Kidney (tissue), 14 donors: ENCODE results near the gene MGAT4D. TPM values are rescaled to one million over a fixed set of nuclear protein-coding genes. Genes with fewer than 3 reads are reported as not detected.
A peak's percentile ranks its signal among the peaks of the same experiment; 100 is the strongest.
"Not testable (repeated sequence)": the region's sequence is repeated elsewhere in the genome, so short reads cannot be mapped to it uniquely, and the experiment has no call there.

Experiments
- DNase-seq, 5 donors: peaks; one replicate each; pipeline ENCODE4 v3.0.0-alpha.2; 2013 to 2020
- FAIRE-seq: peaks from 2 replicates; lab custom pipeline; 2012; peaks lifted over from hg19 to GRCh38; lab: Jason Lieb, UNC
- H3K27ac ChIP-seq, 2 donors: one replicate each; pipeline ENCODE4 v1.7.0; 2013; ENCODE audit warnings: low read depth in 2 of 2, low read length in 2 of 2, inconsistent platforms in 1 of 2
- H3K27me3 ChIP-seq: one replicate; pipeline ENCODE4 v1.7.1; 2013; ENCODE audit warnings: low read length, inconsistent platforms; ENCODE audit not compliant: control insufficient read depth, insufficient read depth
- H3K36me3 ChIP-seq, 3 donors: one replicate each; pipeline versions ENCODE4 v1.7.0 to v1.7.1; 2013; ENCODE audit warnings: low read length in 3 of 3, control low read depth in 1 of 3, inconsistent platforms in 1 of 3; ENCODE audit not compliant: insufficient read depth in 3 of 3, control insufficient read depth in 2 of 3
- H3K4me1 ChIP-seq, 3 donors: one replicate each; pipeline versions ENCODE4 v1.7.0 to v1.7.1; 2013; ENCODE audit warnings: low read length in 3 of 3, inconsistent platforms in 1 of 3, low read depth in 1 of 3; ENCODE audit not compliant: control insufficient read depth in 2 of 3, insufficient read depth in 2 of 3
- H3K4me3 ChIP-seq, 3 donors: one replicate each; pipeline versions ENCODE4 v1.7.0 to v1.8.1; 2013; ENCODE audit warnings: low read length in 3 of 3, control low read depth in 1 of 3, inconsistent platforms in 1 of 3
- H3K9ac ChIP-seq, 3 donors: one replicate each; pipeline versions ENCODE4 v1.7.0 to v1.7.1; 2013; ENCODE audit warnings: low read length in 3 of 3, control low read depth in 1 of 3, inconsistent platforms in 1 of 3
- H3K9me3 ChIP-seq, 3 donors: one replicate each; pipeline versions ENCODE4 v1.7.0 to v1.7.1; 2013; ENCODE audit warnings: low read length in 3 of 3, control low read depth in 1 of 3, inconsistent platforms in 1 of 3; ENCODE audit not compliant: control insufficient read depth in 2 of 3, insufficient read depth in 1 of 3
- CTCF ChIP-seq: IDR thresholded peaks from 3 replicates; pipeline ENCODE4 v1.5.1; 2012; ENCODE audit warnings: mild to moderate bottlenecking, moderate library complexity, borderline replicate concordance; ENCODE audit not compliant: insufficient read depth; ENCODE audit errors: extremely low read depth
- intact Hi-C: fragments of 100-400 bp; cut with DNase I; formaldehyde crosslinking; loops from one replicate; pipeline ENCODE4 v1.11.1; 2022
- polyA plus RNA-seq: library from polyadenylated mRNA; stranded (reverse); fragments of 350-450 nt; fragmentation: Illumina TruSeq; extraction: RNeasy Lipid Tissue Mini Kit (QIAGEN cat#74804); gene quantifications from one replicate; pipeline ENCODE4 v1.2.3, GENCODE V29; 2014; ENCODE audit warnings: low read depth, low replicate concordance; ENCODE audit not compliant: insufficient read depth
- total RNA-seq: library from RNA; stranded (reverse); fragmentation: NEBNext Ultra II Directional; extraction: Animal tissue kit (Norgen Biotek cat#: 25700); gene quantifications from one replicate; pipeline ENCODE4 v1.2.1, GENCODE V29; 2021
- donor health status: control.
- donor health status: control.
- donor health status: control.
- donor health status: control.
- donor health status: control.
- donor health status: DM: yes; HTN: yes; CAD: no.
- donor health status: Normal renal cell carcinoma (clear cell type).

The MGAT4D gene
- total and polyA plus RNA-seq, 2 donors from 2014 or later: not detected

- TF ChIP-seq CTCF: no peak
- no peaks in the 10 kb centered on the region for H3K27me3 ChIP-seq
- intact Hi-C loops: no loop called here
- H3K9me3 ChIP-seq: no peaks in the 10 kb centered on the region
- no peaks in the 10 kb centered on the region for H3K36me3 ChIP-seq
- no peaks in the 10 kb centered on the region for H3K4me1 ChIP-seq
- H3K27ac ChIP-seq: no peak overlapping the region
- no peak overlapping the region for H3K4me3 ChIP-seq
- no peak for FAIRE-seq
- H3K9ac ChIP-seq: no peak overlapping the region
- peak in 1 of 5 donors; percentile 20 for DNase-seq
Observed at GRCh38 chr4:140448830-140449229, 49.3 kb downstream of the MGAT4D start.

DNA sequence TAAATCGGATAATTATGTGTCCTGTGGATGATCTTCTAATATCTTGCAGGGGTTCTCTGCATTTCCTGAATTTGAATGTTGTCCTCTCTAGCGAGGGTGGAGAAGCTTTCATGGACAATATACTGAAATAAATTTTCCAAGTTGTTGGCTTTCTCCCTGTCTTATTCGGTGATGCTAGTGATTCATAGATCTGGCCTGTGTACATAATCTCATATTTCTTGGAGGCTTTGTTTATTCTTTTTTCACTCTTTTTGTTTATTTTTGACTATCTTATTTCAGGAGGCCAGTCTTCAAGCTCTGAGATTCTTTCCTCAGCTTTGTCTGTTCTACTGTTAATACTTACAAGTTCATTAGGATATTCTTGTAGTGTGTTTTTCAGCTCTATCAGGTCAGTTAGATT lies 49.9 kb downstream of the MGAT4D start:
- Histone ChIP-seq H3K27me3 (no peaks in the 10 kb centered on the region), H3K36me3 (no peaks in the 10 kb centered on the region), H3K4me3 (no peak overlapping the region), H3K9me3 (no peaks in the 10 kb centered on the region), H3K27ac (no peak overlapping the region), H3K4me1 (no peaks in the 10 kb centered on the region), H3K9ac (no peak overlapping the region)
- FAIRE-seq (no peak), DNase-seq (no peak)
- TF ChIP-seq CTCF: no peak
- intact Hi-C loops: no loop called here

DNA sequence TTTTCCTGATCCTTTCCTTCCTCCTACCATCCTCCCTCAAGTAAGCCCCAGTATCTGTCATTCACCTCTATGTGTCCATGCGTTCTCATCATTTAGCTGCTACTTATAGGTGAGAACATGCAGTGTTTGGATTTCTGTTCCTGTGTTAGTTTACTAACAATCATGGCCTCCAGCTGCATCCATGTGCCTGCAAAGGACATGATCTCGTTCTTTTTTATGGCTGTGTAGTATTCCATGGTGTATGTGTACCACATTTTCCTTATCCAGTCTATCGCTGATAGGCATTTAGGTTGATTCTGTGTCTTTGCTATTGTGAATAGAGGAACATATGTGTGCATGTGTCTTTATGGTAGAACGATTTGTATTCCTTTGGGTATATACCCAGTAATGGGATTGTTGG lies 53.7 kb downstream of the MGAT4D start:
- H3K36me3 ChIP-seq, DNase-seq, intact Hi-C loops, H3K4me3 ChIP-seq, H3K9me3 ChIP-seq, FAIRE-seq, H3K27ac ChIP-seq, H3K4me1 ChIP-seq, H3K9ac ChIP-seq, H3K27me3 ChIP-seq: not testable (repeated sequence)

DNA sequence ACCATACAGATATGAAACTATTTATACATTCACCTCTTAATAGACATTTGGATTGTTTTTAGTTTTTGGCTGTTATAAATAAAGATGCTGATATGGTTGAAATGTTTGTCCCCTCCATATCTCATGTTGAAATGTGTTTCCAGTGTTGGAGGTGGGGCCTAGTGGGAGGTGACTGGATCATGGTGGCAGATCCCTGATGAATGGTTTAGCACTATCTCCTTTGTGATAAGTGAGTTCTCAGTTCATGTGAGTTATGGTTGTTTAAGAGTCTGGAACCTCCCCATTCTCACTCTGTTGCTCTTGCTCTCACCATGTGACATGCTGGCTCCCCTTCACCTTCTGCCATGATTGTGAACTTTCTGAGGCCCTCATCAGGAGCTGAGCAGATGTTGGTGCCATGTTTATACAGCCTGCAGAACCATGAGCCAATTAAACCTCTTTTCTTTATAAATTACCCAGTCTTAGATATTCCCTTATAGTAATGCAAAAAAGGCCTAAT lies 58.4 kb downstream of the MGAT4D start:
- Histone ChIP-seq H3K36me3 (no peaks in the 10 kb centered on the region), H3K27ac (no peak overlapping the region), H3K4me1 (no peaks in the 10 kb centered on the region), H3K4me3 (no peak overlapping the region), H3K9me3 (no peaks in the 10 kb centered on the region), H3K27me3 (no peaks in the 10 kb centered on the region), H3K9ac (no peak overlapping the region)
- FAIRE-seq (no peak), DNase-seq (no peak)
- no peak for TF ChIP-seq CTCF
- intact Hi-C loops: no loop called here
